DMS53 treated with DMSO at 0.1 percent for 48 hours (cell line): Measurements from ENCODE around the gene HOXB1.
"Not testable (repeated sequence)": the region's sequence is repeated elsewhere in the genome, so short reads cannot be mapped to it uniquely, and the experiment has no call there.

Source experiments
- DNase-seq: peaks from one replicate; lab custom pipeline; 2025; ENCODE audit not compliant: unreplicated experiment; lab: John Stamatoyannopoulos, UW

Gene HOXB1

GRCh38 chr17:48544349-48545021 is 13.7 kb upstream of the HOXB1 start:
- DNase-seq = no peak

- DNase-seq = no peak
Observed at GRCh38 chr17:48543854-48544348, 13.1 kb upstream of the HOXB1 start.

GRCh38 chr17:48543107-48543853 is 12.5 kb upstream of the HOXB1 start:
- DNase-seq = no peak

GRCh38 chr17:48542698-48543106 is 11.9 kb upstream of the HOXB1 start:
- DNase-seq = no peak

- no peak for DNase-seq
Observed at GRCh38 chr17:48542114-48542656, 11.4 kb upstream of the HOXB1 start.

- no peak for DNase-seq
Observed at GRCh38 chr17:48541577-48542113, 10.8 kb upstream of the HOXB1 start.

GRCh38 chr17:48541036-48541576 is 10.3 kb upstream of the HOXB1 start:
- DNase-seq = no peak

GRCh38 chr17:48540213-48540612 is 9.4 kb upstream of the HOXB1 start:
- DNase-seq = no peak

GRCh38 chr17:48539177-48539576 is 8.4 kb upstream of the HOXB1 start:
- DNase-seq = no peak

GRCh38 chr17:48537316-48537715 is 6.5 kb upstream of the HOXB1 start:
- DNase-seq = no peak

GRCh38 chr17:48535793-48536559 is 5.2 kb upstream of the HOXB1 start:
- not testable (repeated sequence) for DNase-seq

GRCh38 chr17:48532261-48532660 is 1.4 kb upstream of the HOXB1 start:
- no peak for DNase-seq

GRCh38 chr17:48530208-48530886 is 464 bp downstream of the HOXB1 start:
- no peak for DNase-seq

GRCh38 chr17:48529683-48530009 is 1.2 kb downstream of the HOXB1 start:
- no peak for DNase-seq

- DNase-seq = no peak
Observed at GRCh38 chr17:48528936-48529682, 1.7 kb downstream of the HOXB1 start.

GRCh38 chr17:48528153-48528935 is 2.5 kb downstream of the HOXB1 start:
- no peak for DNase-seq

- DNase-seq = no peak
Observed at GRCh38 chr17:48527547-48527932, 3.3 kb downstream of the HOXB1 start.

- DNase-seq = no peak
Observed at GRCh38 chr17:48526608-48527546, 3.9 kb downstream of the HOXB1 start.
